Fibroblast of mammary gland (primary cell): ENCODE results near the gene KRTAP19-1.

ENCODE experiments used
- DNase-seq: peaks from one replicate; pipeline ENCODE4 v3.0.0-alpha.2; 2010; ENCODE audit warnings: low read depth
- H3K4me3 ChIP-seq: 2 replicates; pipeline ENCODE4 v1.5.1; 2011; ENCODE audit warnings: low read depth, mild to moderate bottlenecking, low read length, moderate library complexity; ENCODE audit not compliant: control insufficient read depth
- TF ChIP-seq, protein P1 (sequence below): conservative IDR thresholded peaks from 2 replicates; pipeline ENCODE4 v1.5.1; 2011; ENCODE audit warnings: low read depth, low read length, inconsistent platforms; ENCODE audit not compliant: control insufficient read depth, insufficient read depth

KRTAP19-1 gene

DNA sequence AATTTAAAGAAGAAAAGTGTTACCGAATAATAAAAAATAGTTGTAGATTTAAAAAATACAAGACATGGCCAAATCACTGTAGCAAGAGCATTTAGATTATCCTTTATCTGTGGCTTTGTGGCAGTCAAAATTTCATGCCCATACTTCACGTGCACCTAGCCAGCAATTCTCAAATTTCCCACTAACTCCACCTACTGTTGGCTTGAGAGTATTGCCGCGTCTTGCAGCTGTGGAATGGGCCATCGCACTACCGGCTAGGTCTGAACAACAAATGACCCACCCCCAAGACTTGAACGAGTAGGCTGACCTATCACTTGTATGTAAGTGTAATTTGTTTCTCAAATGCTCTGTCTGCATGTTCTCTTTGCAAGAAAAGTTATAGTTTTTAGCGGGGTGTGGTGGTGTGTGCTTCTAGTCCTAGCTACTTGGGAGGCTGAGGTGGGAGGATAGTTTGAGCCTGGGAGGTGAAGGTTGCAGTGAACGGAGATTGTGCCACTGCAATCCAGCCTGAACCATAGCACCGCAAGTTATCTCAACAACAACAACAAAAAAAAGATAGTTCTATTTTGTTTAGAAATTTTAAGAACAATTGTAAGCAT is 46.0 kb downstream of the KRTAP19-1 start:
- TF ChIP-seq, protein P1, sequence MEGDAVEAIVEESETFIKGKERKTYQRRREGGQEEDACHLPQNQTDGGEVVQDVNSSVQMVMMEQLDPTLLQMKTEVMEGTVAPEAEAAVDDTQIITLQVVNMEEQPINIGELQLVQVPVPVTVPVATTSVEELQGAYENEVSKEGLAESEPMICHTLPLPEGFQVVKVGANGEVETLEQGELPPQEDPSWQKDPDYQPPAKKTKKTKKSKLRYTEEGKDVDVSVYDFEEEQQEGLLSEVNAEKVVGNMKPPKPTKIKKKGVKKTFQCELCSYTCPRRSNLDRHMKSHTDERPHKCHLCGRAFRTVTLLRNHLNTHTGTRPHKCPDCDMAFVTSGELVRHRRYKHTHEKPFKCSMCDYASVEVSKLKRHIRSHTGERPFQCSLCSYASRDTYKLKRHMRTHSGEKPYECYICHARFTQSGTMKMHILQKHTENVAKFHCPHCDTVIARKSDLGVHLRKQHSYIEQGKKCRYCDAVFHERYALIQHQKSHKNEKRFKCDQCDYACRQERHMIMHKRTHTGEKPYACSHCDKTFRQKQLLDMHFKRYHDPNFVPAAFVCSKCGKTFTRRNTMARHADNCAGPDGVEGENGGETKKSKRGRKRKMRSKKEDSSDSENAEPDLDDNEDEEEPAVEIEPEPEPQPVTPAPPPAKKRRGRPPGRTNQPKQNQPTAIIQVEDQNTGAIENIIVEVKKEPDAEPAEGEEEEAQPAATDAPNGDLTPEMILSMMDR, result peak; percentile 68

DNA sequence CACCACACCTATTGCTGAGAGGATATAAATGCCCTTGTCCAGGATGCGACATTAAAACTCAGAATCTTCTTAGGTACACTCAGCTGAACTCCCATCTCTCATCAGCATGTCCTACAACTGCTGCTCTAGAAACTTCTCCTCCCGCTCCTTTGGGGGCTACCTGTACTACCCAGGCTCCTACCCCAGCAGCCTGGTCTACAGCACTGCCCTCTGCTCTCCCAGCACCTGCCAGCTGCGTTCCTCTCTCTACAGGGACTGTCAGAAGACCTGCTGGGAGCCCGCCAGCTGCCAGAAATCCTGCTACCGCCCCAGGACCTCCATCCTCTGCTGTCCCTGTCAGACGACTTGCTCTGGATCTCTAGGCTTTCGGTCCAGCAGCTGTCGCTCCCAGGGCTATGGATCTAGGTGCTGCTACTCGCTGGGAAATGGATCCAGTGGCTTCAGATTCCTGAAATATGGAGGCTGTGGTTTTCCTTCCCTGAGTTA is 50.0 kb downstream of the KRTAP19-1 start, which contains the start of gene KRTAP13-4:
Gene KRTAP13-4 (plus strand): TSS at position 51 of the 486 bp plus-strand sequence. CDS start 56 bp downstream, at position 107.
- TF ChIP-seq, protein P1, result no peak
- no peak within 1 kb of the TSS for H3K4me3 ChIP-seq
- DNase-seq, result no peak

More for the DNA sequence above, 46.0 kb downstream of the KRTAP19-1 start:
- DNase-seq, result peak; percentile 40
- no peak overlapping the region for H3K4me3 ChIP-seq
